ENCODE results near the gene SMAD2.
"Not testable (repeated sequence)": the region's sequence is repeated elsewhere in the genome, so short reads cannot be mapped to it uniquely, and the experiment has no call there.

Gene SMAD2

GRCh38 chr18:47930199-47930930 lies at the start of gene SMAD2:
TSS of gene SMAD2 (minus strand) at chr18:47930659. CDS start at chr18:47896756, 33,903 bp downstream.
- peak; percentile 72 to 76 for DNase-seq (ENCODE audit: low read depth in 2 of 2)

DNA sequence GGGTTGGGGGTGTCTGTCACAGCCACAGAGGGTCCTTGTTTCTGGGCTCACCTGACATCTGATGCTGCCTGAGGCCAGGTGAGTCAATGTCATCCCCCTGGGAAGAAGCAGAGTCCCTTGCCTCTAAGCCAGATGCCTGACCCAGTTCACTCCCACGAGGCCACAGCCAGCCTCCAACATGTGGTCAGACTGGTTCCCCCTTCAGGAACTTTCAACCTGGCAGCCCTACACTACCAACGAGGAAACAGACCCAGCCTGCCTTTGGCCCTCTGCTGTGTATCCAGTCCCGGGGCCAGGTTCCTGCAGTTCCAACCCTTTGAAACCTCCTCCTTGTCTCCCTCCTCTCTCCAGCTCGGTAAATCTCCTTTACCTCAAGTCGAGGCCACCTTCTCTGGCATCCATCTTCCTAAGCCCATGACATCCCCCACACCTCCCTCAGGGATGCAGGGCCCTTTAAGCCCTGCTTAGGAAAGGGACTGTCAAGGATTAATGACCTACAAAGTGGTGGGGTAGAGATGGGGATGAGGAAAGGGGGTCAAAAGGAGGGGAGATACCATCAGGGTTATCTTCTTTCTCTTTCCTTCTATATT lies 49.2 kb upstream of the SMAD2 start:
- DNase-seq (ENCODE audit: low read depth in 2 of 2) = no peak

DNA sequence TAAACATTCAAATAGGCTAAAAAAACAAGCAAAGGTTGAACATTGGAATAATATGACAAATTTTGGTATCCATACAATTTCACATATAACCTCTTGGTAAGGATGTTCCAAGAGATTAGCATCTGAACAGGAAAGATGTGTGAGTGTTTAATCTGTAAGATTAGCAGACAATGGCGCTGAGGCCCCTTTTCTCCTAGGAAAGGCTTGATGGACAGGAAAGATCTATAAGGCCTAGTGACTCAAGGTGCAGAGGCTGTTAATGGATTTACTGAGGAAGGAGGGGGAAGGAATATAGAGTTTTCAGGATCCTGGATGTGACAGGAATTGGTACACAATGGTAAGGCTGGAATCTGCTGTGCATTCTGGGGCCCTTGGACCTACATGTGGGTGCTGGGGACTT lies 48.1 kb upstream of the SMAD2 start:
- no peak for DNase-seq (ENCODE audit: low read depth in 2 of 2)

DNA sequence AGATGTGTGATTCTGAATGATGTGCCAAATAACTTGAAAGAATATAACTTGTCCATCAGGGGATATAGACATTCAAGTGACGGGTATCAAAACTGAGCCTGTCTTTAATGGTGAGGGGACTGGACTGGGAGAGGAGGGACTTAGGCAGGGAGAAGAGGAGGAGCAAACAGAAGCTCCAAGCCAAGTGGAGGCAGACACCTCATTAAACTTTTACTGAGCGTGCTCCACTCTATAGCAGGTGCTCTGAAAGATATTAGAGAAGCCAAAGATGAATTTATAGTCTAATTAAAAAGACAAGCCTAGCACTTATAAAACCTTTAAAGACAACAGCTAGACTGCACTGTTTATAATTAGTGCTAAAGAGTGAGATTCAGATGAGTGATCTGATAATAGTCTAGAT lies 47.7 kb upstream of the SMAD2 start:
- no peak for DNase-seq (ENCODE audit: low read depth in 2 of 2)

DNA sequence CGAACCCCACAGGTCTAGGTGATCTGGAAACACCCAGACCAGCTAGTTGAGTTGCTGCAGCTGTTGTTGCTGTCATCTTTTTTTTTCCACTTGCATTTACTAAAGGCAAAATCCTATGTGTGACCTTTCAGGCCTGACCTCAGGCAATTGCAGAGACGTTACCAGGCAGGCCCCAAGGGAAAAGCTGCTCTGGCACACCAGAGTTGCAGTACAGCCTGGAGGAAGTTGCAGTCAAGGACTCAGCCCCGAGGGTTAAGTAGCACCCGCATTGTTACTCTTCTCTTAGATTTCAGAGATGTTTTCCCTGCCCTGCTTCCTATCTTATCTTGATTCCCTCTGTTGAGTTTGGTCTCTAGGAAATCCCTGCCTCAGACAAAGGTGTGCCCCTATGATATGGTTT lies 45.2 kb upstream of the SMAD2 start:
- DNase-seq (ENCODE audit: low read depth in 2 of 2) = no peak

GRCh38 chr18:47975105-47975504 lies 44.6 kb upstream of the SMAD2 start:
- no peak for DNase-seq (ENCODE audit: low read depth in 2 of 2)

- DNase-seq (ENCODE audit: low read depth in 2 of 2) = no peak
Measured at GRCh38 chr18:47970664-47971531, 40.4 kb upstream of the SMAD2 start.

- DNase-seq (ENCODE audit: low read depth in 2 of 2) = no peak
Measured at GRCh38 chr18:47969816-47970215, 39.4 kb upstream of the SMAD2 start.

- no peak for DNase-seq (ENCODE audit: low read depth in 2 of 2)
Measured at GRCh38 chr18:47968721-47969120, 38.3 kb upstream of the SMAD2 start.

DNA sequence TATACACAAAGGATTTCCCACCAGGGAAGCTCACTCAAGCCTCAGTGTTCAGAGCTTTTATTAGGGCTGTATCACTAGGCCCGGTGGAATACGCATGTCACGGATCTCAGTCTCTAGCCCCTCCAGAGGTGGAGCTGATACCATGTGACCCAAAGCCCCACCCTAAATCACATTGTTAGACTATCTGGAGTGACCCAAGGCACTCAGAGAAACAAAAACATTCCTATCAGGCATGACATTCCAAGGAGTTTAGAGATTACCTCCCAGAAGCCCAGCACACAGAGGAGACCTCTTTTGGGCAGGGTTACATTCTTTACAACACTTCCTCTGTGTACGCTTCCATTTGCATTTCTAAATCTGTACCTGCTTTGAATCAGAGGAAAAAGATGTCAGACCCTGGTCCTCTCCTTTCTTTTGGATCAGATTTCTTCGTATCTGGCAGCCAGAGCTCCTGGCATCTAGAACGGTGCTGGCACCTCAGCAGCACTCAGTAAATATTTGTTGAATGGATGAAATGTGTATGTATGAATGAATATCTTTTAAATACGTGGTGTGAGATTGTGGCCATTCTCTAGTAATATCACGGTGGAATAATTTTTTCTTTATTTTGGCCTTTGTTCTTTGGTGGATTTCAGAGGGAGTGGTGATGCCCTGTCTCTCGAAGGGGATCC lies 37.7 kb upstream of the SMAD2 start:
- DNase-seq (ENCODE audit: low read depth in 2 of 2) = no peak

- DNase-seq (ENCODE audit: low read depth in 2 of 2) = no peak
Measured at GRCh38 chr18:47964053-47964452, 33.6 kb upstream of the SMAD2 start.

DNA sequence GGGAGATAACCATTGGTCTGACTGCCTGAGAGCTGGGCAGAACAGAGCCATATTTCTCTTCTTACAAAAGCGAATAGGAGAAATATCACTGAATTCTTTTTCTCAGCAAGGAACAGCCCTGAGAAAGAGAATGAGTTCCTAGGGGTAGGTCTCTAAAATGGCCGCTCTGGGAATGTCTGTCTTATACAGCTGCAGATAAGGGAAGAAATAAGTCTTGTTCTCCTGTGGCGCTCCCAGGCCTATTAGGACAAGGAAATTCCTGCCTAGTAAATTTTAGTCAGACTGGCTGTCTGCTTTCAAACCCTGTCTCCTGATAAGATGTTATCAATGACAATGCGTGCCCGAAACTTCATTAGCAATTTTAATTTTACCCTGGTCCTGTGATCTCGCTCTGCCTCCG lies 30.5 kb upstream of the SMAD2 start:
- not testable (repeated sequence) for DNase-seq (ENCODE audit: low read depth in 2 of 2)

- no peak for DNase-seq (ENCODE audit: low read depth in 2 of 2)
Measured at GRCh38 chr18:47953471-47953931, 23.0 kb upstream of the SMAD2 start.

- DNase-seq (ENCODE audit: low read depth in 2 of 2) = no peak
Measured at GRCh38 chr18:47950511-47950910, 20.1 kb upstream of the SMAD2 start.

- DNase-seq (ENCODE audit: low read depth in 2 of 2) = no peak
Measured at GRCh38 chr18:47949202-47949601, 18.7 kb upstream of the SMAD2 start.

DNA sequence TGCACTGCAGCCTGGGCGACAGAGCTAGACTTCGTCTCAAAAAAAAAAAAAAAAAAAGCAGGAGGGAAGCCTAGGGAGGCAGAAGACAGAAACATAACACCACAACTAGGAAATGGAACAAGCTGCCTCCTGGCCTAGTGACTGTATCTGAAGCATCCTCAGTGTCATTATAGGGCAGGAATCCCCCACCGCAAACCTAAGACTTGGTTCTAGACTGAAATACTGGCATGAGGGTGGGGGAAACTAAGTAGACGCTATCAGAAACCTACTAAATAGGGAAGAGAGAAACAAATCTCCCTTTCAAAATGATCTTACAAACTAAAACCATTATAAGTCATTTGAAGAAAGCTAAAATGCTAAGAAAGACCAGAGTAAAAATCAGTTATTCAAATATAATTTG lies 16.4 kb upstream of the SMAD2 start:
- DNase-seq (ENCODE audit: low read depth in 2 of 2) = no peak

- DNase-seq (ENCODE audit: low read depth in 2 of 2) = no peak
Measured at GRCh38 chr18:47944972-47945852, 14.8 kb upstream of the SMAD2 start.

GRCh38 chr18:47936952-47937351 lies 6.5 kb upstream of the SMAD2 start:
- no peak for DNase-seq (ENCODE audit: low read depth in 2 of 2)

GRCh38 chr18:47935321-47936055 lies 5.0 kb upstream of the SMAD2 start:
- no peak for DNase-seq (ENCODE audit: low read depth in 2 of 2)

DNA sequence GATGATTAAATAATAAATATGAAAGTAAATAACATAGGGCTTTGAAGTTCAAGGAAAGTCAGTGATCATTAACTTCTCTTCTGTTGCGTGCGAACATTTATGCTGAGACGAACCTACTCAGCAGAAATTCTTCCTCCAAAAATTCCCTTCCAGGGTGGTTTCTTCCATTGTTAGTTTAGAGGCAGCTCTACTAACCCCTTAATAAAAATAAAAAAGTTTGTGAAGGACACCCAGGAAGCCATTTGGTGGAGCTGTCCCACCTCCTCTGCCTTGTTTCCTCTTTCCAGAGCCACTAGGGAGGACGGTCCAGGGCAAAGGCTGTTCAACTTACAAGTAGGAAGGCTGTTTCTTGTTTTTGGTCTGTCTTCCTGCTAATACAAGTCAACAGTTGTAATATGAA lies 2.1 kb upstream of the SMAD2 start:
- DNase-seq (ENCODE audit: low read depth in 2 of 2) = no peak
